ENCODE results near the gene TBX1. TPM values are rescaled to one million over a fixed set of nuclear protein-coding genes. Genes with fewer than 3 reads are reported as not detected.

TBX1 gene
- total RNA-seq, 1 experiment from 2014 or later, result 3.9 TPM

- no peak for ATAC-seq
- ChIA-PET CTCF (interaction anchor here (3.5 kb wide), 1 partner anchor 9 kb away, joined by 14 read pairs; no protein-coding TSS in a partner anchor), POLR2A (no interaction called here), RAD21 (ENCODE audit: low non-redundant PET in 1 of 2, low total read pairs in 2 of 2, uncharacterized antibody in 2 of 2, unreplicated experiment in 2 of 2) (no interaction called here)
- H3K4me3 ChIP-seq (replicated peaks in 1 of 2; ENCODE audit: low read depth in 1 of 2, low read length in 2 of 2), result no peak overlapping the region
- no peaks in the 10 kb centered on the region for H3K4me1 ChIP-seq (ENCODE audit: control insufficient read depth in 1 of 2, insufficient read depth in 2 of 2, low read length in 2 of 2)
- no peak for DNase-seq (ENCODE audit: low read depth, low spot score)
- no peaks in the 10 kb centered on the region for H3K9me2 ChIP-seq (ENCODE audit: insufficient read depth)
- no TSS peak for BruUV-seq (replicated peaks)
- TF ChIP-seq ZFX (IDR thresholded peaks at IDR 0.05) (no peak), RAD21 (IDR thresholded peaks at IDR 0.05; ENCODE audit: low read depth) (no peak), ATF3 (IDR thresholded peaks at IDR 0.05) (no peak), FOSL1 (IDR thresholded peaks at IDR 0.05; ENCODE audit: low read depth) (no peak), SIN3A (IDR thresholded peaks at IDR 0.05; ENCODE audit: low read depth) (no peak)
- no peak overlapping the region for H3K4me2 ChIP-seq (ENCODE audit: low read length)
- no peaks in the 10 kb centered on the region for H3K36me3 ChIP-seq (ENCODE audit: control insufficient read depth in 1 of 2, insufficient read depth in 2 of 2, low read length in 2 of 2)
- intact Hi-C loops (cut with micrococcal nuclease), result no loop called here
- H3K27ac ChIP-seq (ENCODE audit: low read depth, low read length), result no peak overlapping the region
- no peaks in the 10 kb centered on the region for H3K9me3 ChIP-seq (ENCODE audit: control insufficient read depth in 1 of 2, insufficient read depth in 1 of 2, low read depth in 1 of 2, low read length in 2 of 2)
- no peaks in the 10 kb centered on the region for H3K27me3 ChIP-seq (ENCODE audit: insufficient read depth, low read length)
- H3K79me2 ChIP-seq (ENCODE audit: insufficient read depth, low read length), result no peaks in the 10 kb centered on the region
- H4K20me1 ChIP-seq (ENCODE audit: insufficient read depth), result no peaks in the 10 kb centered on the region
- H3K9ac ChIP-seq (ENCODE audit: low read length), result no peak overlapping the region
- H2AFZ ChIP-seq (ENCODE audit: low read depth, low read length, poor library complexity, severe bottlenecking), result no peak overlapping the region
Observed at GRCh38 chr22:19739448-19739895, 21.1 kb upstream of the TBX1 start.

- no peak for TF ChIP-seq CEBPB (IDR thresholded peaks at IDR 0.05; ENCODE audit: low read depth)
- no peak for TF ChIP-seq ELF1 (IDR thresholded peaks at IDR 0.05; ENCODE audit: borderline replicate concordance, low read depth)
- no peak for TF ChIP-seq YY1 (IDR thresholded peaks at IDR 0.05; ENCODE audit: extremely low read depth, insufficient replicate concordance, low read depth, low read length)
- TF ChIP-seq SRF (IDR thresholded peaks at IDR 0.05; ENCODE audit: low read depth), result no peak
- Histone ChIP-seq H3K27ac (ENCODE audit: low read depth, low read length) (no peak overlapping the region), H3K4me1 (ENCODE audit: control insufficient read depth in 1 of 2, insufficient read depth in 2 of 2, low read length in 2 of 2) (no peaks in the 10 kb centered on the region), H3K4me3 (replicated peaks in 1 of 2; ENCODE audit: low read depth in 1 of 2, low read length in 2 of 2) (no peak overlapping the region), H3K27me3 (ENCODE audit: insufficient read depth, low read length) (no peaks in the 10 kb centered on the region), H3K79me2 (ENCODE audit: insufficient read depth, low read length) (no peaks in the 10 kb centered on the region), H4K20me1 (ENCODE audit: insufficient read depth) (no peaks in the 10 kb centered on the region), H3K36me3 (ENCODE audit: control insufficient read depth in 1 of 2, insufficient read depth in 2 of 2, low read length in 2 of 2) (no peaks in the 10 kb centered on the region), H2AFZ (ENCODE audit: low read depth, low read length, poor library complexity, severe bottlenecking) (no peak overlapping the region), H3K4me2 (ENCODE audit: low read length) (no peak overlapping the region), H3K9me3 (ENCODE audit: control insufficient read depth in 1 of 2, insufficient read depth in 1 of 2, low read depth in 1 of 2, low read length in 2 of 2) (no peaks in the 10 kb centered on the region), H3K9me2 (ENCODE audit: insufficient read depth) (no peaks in the 10 kb centered on the region), H3K9ac (ENCODE audit: low read length) (no peak overlapping the region)
- ChIA-PET CTCF (interaction anchor here (3.5 kb wide), 1 partner anchor 9 kb away, joined by 14 read pairs; no protein-coding TSS in a partner anchor), RAD21 (ENCODE audit: low non-redundant PET in 1 of 2, low total read pairs in 2 of 2, uncharacterized antibody in 2 of 2, unreplicated experiment in 2 of 2) (no interaction called here), POLR2A (no interaction called here)
- DNase-seq (ENCODE audit: low read depth, low spot score), result no peak
- no peak for ATAC-seq
- intact Hi-C loops (cut with micrococcal nuclease), result no loop called here
- BruUV-seq (replicated peaks), result no TSS peak
Observed at GRCh38 chr22:19739911-19740449, 20.6 kb upstream of the TBX1 start.

All from HCT116 (cell line).